OCI-LY7 (cell line): ENCODE measurements around the gene NDP.

Experiments used
- CTCF ChIP-seq: fragments of 200-600 bp; sonication (generic); conservative IDR thresholded peaks from 2 replicates; pipeline ENCODE4 v1.5.1; 2014; ENCODE audit warnings: mild to moderate bottlenecking, antibody characterized with exemption, low read length, moderate library complexity, mixed read lengths
- EZH2phosphoT487 ChIP-seq: fragments of 200-600 bp; sonication (generic); IDR thresholded peaks from 2 replicates; pipeline ENCODE4 v1.6.1; 2018; ENCODE audit warnings: low read depth, borderline replicate concordance, mild to moderate bottlenecking, mixed run types, antibody characterized with exemption, low read length, moderate library complexity, mixed read lengths

DNA sequence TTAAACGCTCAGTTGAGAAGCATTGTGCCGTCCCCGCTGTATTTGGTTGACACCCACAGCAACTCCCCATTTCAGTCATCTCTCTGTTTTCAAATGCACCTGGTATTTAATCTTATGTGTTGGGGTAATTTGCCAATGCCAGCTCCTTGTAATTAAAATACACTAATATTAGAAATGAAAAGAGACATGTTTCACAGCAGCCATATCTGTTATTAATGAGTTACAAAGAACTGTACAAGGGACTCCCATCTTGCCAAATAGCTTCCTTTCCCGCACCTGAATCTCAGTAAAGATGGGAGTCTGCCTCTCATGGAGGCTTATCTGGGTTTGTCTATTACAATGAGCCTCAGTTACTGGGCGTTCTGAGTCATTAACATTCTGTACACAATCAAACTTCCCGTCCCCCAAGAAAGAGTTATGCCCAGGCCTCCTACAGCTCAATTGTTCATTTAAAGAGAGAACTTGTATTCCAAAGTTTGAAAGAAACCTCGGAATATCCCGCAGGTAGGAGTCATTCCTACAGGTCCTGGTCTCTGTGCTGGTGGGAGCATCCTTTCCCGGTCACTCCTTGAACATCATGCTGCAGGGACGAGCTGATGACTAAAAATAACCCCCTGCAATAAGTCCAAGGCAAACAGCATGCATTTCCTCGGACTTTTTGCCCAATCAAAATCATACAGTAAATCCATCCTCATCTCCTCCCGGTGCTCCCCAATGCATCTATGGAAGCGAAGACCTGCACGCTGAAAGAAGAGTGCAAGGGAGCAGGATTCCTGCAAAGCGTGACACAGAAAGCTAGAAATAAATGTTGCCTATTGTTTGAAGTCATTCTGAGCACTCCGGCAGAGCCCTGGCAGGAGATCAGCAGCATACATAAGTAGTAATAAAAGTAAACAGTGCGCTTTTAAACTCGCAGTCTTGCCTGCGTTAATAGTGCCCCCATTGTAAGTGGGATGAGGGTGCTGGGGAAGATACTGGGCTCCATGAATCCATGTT, 926 bp downstream of the NDP start:
- TF ChIP-seq CTCF (no peak), EZH2phosphoT487 (no peak)
